ENCODE data around the gene HMGXB4.

DNA sequence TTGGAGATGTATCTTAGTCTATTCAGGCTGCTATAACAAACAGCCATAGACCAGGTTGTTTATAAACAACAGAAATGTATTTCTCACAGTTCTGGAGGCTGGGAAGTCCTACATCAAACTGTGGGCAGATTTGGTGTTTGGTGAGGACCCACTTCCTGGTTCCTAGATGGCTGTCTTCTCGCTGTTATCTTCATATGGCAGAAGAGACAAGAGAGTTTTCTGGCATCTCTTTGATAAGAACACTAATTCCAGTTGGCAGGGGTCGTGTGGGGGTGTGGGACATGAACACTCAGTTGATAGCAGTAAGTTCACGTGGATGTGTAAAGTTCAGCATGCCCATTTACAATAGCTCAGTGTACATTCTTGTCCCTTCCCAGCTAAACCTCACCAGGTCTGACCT is 41.3 kb upstream of the HMGXB4 start:
- TF ChIP-seq, protein P1, sequence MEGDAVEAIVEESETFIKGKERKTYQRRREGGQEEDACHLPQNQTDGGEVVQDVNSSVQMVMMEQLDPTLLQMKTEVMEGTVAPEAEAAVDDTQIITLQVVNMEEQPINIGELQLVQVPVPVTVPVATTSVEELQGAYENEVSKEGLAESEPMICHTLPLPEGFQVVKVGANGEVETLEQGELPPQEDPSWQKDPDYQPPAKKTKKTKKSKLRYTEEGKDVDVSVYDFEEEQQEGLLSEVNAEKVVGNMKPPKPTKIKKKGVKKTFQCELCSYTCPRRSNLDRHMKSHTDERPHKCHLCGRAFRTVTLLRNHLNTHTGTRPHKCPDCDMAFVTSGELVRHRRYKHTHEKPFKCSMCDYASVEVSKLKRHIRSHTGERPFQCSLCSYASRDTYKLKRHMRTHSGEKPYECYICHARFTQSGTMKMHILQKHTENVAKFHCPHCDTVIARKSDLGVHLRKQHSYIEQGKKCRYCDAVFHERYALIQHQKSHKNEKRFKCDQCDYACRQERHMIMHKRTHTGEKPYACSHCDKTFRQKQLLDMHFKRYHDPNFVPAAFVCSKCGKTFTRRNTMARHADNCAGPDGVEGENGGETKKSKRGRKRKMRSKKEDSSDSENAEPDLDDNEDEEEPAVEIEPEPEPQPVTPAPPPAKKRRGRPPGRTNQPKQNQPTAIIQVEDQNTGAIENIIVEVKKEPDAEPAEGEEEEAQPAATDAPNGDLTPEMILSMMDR (IDR thresholded peaks at IDR 0.05): no peak
- no peak for TF ChIP-seq POLR2A (IDR thresholded peaks at IDR 0.05)

Measured in Peyer's patch (tissue), 4 donors.